NCI-H510A treated with DMSO at 0.1 percent for 48 hours (cell line): ENCODE data around the gene LRRC73.
"Not testable (repeated sequence)": the region's sequence is repeated elsewhere in the genome, so short reads cannot be mapped to it uniquely, and the experiment has no call there.

Source experiments
- DNase-seq: peaks from one replicate; lab custom pipeline; 2025; lab: John Stamatoyannopoulos, UW

Gene LRRC73

DNA sequence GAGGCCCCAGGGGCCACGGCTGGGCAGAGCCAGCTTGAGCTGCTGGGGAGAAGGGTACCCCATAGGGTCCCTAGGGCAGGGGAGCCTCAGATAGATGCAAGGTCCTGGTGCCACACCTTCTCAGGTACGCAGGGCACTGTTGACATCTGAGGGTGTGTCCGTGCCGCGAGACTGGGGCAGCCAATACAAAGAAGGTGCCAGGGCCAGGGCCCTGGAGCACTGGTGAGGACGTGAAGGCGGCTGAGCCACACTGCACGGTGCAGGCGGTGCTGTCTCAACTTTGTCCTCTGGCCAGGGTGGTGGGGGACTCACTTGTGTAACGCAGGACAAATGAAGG is 649 bp upstream of the LRRC73 start:
- no peak for DNase-seq

- DNase-seq = no peak
These were observed 783 bp downstream of the LRRC73 start for GRCh38 chr6:43509142-43509983.

- DNase-seq = no peak
These were observed 1.5 kb downstream of the LRRC73 start for GRCh38 chr6:43508481-43509141.

DNA sequence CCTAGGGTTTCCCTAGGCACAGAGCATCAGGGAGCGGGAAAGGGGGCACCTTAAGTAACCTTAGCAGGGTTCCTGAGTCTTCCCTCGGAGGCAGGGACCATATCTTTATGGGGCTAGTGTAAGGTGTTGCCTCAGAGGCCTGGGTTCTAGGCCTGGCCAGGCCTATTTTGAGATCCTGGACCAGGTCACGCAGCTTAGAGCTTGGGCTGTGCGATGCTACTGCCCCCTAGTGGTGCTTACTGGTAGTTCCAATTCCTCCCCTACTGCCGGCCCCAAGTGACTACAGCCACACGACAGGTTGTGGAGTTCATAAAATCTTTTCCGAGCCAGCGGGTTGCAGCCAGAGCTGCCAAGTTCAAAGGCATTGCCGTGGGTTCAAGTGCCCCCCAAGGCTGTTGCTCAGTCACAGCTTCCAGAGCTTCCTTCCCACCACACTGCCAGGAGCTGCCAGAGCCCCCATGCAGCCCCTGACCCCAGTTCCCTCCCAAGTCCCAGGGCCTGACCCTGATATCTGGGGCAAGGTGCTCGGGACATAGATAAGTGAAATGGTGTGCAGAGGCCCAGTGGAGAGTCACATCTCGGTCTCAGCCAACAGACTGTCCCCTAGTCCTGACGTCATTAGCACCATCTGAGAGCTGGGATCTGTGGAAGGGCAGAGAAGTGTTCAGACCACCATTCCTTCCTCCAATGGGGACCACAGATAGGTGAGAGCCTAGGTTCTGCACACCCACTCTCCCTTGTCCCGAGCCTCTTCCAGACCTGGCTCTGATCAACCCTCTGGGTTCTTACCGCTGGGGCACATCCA is 3.3 kb downstream of the LRRC73 start:
- peak; percentile 88 for DNase-seq

DNA sequence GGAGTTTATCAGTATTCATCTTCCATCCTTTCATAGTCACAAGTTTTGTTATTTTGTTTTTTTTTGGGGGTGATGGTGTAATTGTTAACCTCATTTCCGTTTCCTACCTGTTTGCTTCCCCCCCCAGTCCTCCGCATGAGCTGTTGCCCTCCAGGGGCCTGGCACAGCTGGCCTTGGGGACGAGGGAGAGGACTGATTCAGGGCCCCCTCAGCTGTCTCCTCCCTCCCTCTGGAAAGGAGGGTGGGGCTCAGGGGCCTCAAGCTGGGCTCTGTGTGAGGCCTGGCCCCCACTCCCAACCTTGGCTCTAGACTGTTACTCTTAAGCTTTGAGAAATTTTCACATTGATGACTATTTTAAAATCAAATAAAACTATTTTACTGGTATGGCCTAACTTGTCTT is 4.0 kb downstream of the LRRC73 start:
- no peak for DNase-seq

DNA sequence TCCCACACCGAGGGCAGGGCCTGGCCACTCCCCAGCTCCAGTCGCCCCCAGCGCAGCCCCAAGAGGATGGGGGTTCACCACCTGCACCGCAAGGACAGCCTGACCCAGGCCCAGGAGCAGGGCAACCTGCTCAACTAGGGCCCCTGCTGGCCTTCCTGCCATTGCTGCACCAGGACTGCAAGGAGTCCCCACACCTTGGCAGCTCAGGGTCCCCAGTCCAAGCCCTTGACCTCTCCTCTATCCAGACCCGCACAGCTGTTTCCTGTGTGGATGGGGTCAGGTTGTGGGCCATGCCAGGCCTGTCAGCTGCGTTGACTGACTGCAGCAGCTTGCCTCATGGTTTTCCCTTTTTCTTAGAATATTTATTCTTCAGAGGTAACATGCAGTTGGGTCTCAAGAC is 4.4 kb downstream of the LRRC73 start:
- no peak for DNase-seq

GRCh38 chr6:43504756-43505593 is 5.2 kb downstream of the LRRC73 start:
- no peak for DNase-seq

DNA sequence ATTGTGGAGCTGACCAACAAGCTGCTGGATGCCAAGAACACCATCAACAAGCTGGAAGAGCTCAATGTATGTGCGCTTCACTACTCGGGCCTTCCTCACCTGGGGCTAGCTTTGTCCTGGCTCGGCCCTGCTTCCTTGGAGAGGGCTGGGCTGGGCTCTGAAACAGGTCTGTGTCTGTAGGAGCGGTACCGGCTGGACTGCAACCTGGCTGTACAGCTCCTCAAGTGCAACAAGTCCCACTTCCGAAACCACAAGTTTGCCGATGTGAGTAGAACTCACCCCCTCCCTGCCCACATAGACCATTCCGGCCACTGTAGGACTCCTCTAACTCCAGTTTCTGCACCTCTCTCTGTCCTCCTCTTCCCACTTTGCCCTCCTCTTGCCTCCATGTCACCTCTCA is 6.7 kb downstream of the LRRC73 start:
- DNase-seq = no peak

GRCh38 chr6:43502666-43503065 is 7.5 kb downstream of the LRRC73 start:
- DNase-seq = no peak

DNA sequence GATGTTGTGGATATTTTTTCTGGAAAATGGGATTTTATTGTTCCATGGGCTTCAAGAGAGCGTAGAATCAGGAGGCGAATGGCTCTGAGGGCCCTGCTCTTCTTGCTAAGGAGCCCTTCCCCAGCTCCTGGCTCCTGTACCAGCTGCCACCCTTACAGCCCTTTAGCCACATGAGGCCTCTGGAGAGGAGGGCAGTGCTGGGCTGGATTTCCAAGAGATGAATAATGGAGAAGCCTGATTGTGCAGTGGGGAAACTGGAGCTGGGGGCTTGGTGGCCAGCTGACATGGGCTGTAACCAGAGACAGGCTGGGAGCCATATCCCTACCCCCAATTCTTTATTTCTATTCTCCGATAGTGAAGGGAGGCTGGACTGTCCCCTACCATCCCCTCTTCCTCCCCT is 9.2 kb downstream of the LRRC73 start:
- no peak for DNase-seq

DNA sequence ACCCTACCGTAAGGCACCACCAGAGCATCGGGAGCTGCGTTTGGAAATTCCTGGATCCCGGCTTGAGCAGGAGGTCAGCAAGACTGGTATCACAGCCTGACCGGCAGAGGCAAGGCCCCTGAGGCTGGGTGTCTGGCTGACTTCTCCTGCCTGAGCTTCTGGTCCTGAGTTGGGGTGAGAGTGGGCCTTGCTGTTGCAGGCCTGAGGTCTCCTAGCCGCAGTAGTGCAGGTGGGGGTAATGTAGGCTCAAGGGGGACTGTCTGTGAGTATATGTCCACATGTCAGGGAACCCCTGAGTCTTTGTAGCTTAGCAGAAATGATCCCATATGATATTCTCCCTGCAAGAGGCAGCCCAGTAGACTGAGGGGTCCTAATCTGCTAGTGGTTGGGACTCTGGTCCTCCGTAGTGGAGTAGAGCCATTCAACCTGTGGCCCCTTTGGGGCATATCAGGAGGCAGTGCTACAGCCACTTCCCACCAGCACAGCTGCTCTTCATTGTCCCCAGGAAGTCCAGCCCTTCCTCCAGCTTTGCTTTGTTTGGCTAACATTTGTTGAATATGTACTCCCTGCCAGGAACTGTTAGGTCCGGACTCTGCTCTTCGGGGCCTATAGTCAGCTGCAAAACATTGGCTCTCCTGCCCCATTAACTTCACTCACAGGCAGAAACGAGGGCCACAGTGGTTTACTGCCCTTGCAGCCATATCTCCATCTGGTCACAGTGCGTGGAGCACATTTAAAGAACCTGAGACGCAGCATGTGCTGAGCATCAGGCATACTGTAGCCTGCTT is 10.9 kb downstream of the LRRC73 start:
- no peak for DNase-seq

- DNase-seq = not testable (repeated sequence)
These were observed 11.9 kb downstream of the LRRC73 start for GRCh38 chr6:43498291-43498690.

GRCh38 chr6:43497689-43498088 is 12.5 kb downstream of the LRRC73 start:
- no peak for DNase-seq

DNA sequence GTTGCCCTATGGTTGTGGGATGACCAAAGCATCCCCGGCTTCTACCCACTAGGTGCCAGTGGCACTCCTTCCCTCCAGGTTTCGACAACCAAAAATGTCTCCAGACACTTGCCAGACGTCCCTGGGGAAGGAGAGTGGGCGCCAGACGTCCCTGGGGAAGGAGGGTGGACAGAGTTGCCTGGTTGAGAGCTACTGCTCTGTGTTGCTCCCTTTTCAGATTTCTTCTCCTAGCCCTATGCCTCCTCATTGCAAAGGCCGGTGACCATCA is 13.1 kb downstream of the LRRC73 start:
- no peak for DNase-seq

DNA sequence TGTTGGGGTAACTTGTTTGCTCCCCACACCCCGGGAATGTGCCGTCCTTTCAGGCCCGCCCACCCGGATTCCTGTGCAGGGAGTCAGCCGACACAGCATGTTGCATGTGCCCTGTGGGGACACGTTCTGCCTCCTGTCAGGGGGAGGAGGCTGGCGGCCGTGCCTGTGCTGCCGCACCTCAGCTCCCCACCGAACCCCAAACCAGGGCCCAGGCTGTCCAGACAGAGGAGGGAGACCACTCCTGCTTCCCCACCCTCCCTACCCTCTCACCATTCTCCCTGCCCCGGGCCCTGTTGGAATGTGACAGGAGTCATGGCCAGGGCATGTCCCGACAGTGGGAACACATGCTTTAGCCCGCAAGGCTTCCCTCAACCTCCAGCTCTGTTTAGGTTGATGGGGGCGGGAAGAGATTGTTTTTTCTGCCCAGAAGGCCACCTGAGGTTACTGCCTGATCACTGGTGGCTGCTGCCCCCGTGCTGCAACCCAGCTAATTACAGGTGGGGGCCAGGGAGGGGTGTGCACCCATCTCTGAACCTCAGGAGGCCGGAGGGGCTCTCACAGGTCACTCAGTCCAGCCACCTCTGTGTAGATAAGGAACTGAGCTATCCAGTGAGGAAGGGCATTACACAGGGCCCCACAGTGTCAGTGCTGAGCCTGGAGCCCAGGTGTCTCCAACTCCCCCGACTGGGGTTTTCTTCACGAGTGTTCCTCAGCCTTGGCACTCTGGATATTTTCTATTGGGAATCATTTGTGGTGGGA is 13.6 kb downstream of the LRRC73 start:
- DNase-seq = no peak

DNA sequence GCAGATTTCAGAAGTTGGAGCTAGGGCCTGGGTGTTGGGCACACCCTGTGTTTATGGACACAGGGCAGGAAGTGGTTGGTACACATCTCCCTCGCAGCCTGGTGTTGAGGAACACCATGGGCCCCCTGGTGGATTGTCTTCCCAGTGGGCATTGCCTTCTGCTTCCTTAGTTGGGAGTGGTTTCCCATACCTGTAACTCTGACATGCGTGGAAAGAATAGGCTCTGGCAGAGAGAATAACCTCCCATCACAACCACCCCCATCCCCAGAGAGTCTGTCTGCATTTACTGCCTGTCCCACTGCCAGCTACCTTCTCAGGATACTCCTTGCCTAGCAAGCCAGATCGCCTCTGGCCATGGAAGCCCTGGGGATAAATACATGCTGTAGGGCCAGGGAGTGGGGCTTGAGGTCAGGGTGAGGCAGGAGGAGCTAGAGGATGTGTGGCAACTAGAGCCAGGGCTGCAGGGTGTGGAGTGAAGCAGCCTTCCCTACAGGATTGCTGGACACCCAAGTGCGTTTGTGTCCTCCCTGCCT is 14.7 kb downstream of the LRRC73 start:
- DNase-seq = no peak

- no peak for DNase-seq
These were observed 15.4 kb downstream of the LRRC73 start for GRCh38 chr6:43494766-43495165.

- no peak for DNase-seq
These were observed 15.8 kb downstream of the LRRC73 start for GRCh38 chr6:43494321-43494720.

DNA sequence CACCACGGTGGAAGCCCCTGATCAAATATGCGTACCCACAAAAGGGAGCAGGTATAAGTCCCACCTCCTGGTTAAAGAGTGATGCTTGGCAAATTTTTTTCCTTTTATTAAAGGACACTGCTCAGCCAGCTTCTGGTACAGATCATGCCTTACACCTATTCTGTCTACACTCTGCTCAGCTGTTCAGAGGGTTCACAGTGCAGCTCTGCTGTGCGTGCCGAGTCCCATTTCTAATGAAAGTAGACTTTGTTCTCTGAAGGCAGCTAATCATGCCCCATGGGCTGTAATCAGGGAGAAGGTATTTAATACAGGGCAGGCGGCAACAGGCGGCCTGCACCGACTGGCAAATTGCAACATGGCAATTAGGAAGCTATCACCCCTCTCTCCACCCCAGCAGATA is 16.3 kb downstream of the LRRC73 start:
- no peak for DNase-seq

DNA sequence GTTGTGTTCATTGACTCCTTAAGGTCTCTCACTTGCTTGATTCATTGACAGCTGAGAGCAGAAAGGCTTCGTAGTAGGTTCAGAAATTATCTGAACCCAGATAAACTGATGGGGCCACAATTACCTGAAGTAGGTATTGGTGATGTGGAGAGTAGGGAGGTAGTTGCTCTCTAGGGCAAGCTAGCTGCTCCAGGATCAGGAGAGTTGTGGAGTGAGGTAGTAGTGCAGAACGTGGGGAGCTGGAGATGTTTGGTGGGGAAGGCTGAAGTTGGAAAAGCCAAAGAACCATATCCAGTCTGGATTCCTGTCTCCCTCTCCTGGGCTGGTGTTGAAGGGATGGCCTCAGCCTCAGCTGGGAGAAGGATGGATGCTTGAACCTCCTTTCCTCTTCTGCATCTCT is 16.9 kb downstream of the LRRC73 start:
- DNase-seq = no peak
